Natural killer cell (primary cell): ENCODE measurements around the gene CD151. TPM values are rescaled to one million over a fixed set of nuclear protein-coding genes. Genes with fewer than 3 reads are reported as not detected.

Experiments
- ATAC-seq, 3 donors: fragments of 150-1000 bp in 2 of 3; fragments of 200-7000 bp in 1 of 3; cut with Tn5 transposase; 1 replicate in 1 of 3; 2 replicates in 2 of 3; pipeline ENCODE4 v1.10.0; 2021; ENCODE audit warnings: mild to moderate bottlenecking in 2 of 3, moderate library complexity in 2 of 3
- DNase-seq, 2 donors: peaks; one replicate each; pipeline versions ENCODE4 v3.0.0 to v3.0.0-alpha.2; 2013 to 2021; ENCODE audit warnings: mixed read lengths in 1 of 2
- H3K27ac ChIP-seq: one replicate; pipeline ENCODE4 v1.5.1; 2013; ENCODE audit warnings: mild to moderate bottlenecking, low read length
- H3K27me3 ChIP-seq: one replicate; pipeline ENCODE4 v1.6.1; 2013; ENCODE audit warnings: low read length; ENCODE audit not compliant: control insufficient read depth, insufficient read depth
- H3K36me3 ChIP-seq: one replicate; pipeline ENCODE4 v1.6.1; 2013; ENCODE audit warnings: low read length; ENCODE audit not compliant: control insufficient read depth, insufficient read depth
- H3K4me1 ChIP-seq: one replicate; pipeline ENCODE4 v1.6.1; 2013; ENCODE audit warnings: low read length; ENCODE audit not compliant: control insufficient read depth, insufficient read depth
- H3K4me3 ChIP-seq: one replicate; pipeline ENCODE4 v1.5.1; 2013; ENCODE audit warnings: low read length
- H3K9me3 ChIP-seq: one replicate; pipeline ENCODE4 v1.6.1; 2013; ENCODE audit warnings: low read length; ENCODE audit not compliant: control insufficient read depth, insufficient read depth
- H3K27ac Mint-ChIP-seq, 2 donors: one replicate each; pipeline ENCODE4 v1.8.0; 2022; ENCODE audit warnings: mild to moderate bottlenecking in 2 of 2, mixed read lengths in 2 of 2, moderate library complexity in 1 of 2
- H3K27me3 Mint-ChIP-seq, 2 donors: one replicate each; pipeline ENCODE4 v1.8.0; 2022; ENCODE audit warnings: low read depth in 2 of 2, mixed read lengths in 2 of 2
- H3K36me3 Mint-ChIP-seq: one replicate; pipeline ENCODE4 v1.8.0; 2022; ENCODE audit warnings: mixed read lengths
- H3K4me1 Mint-ChIP-seq, 2 donors: one replicate each; pipeline ENCODE4 v1.8.0; 2022; ENCODE audit warnings: mixed read lengths in 2 of 2
- H3K4me3 Mint-ChIP-seq: one replicate; pipeline ENCODE4 v1.8.0; 2022; ENCODE audit warnings: mild to moderate bottlenecking, moderate library complexity, mixed read lengths
- H3K9me3 Mint-ChIP-seq, 2 donors: one replicate each; pipeline ENCODE4 v1.8.0; 2022; ENCODE audit warnings: mixed read lengths in 2 of 2
- WGBS: methylation state at CpG from one replicate; pipeline ENCODE4 v1.1.7; 2013; ENCODE audit warnings: missing lambda C conversion rate; ENCODE audit not compliant: insufficient coverage; 5-methylcytosine and 5-hydroxymethylcytosine counted together
- intact Hi-C: fragments of 100-400 bp; cut with micrococcal nuclease; formaldehyde crosslinking; loops from one replicate; pipeline ENCODE4 v1.14.2; 2022
- total RNA-seq, 4 donors: library from RNA; stranded (reverse); fragments of 120-200 nt in 1 of 4; gene quantifications; one replicate each; pipeline versions ENCODE4 v1.2.3 to v1.2.4, GENCODE V29; 2013 to 2022
- TF ChIP-seq, protein P1 (sequence below): fragments of 200-600 bp; IDR thresholded peaks from one replicate; pipeline ENCODE4 v1.8.0; 2022; ENCODE audit warnings: antibody characterized with exemption

The CD151 gene
- 10 to 100 TPM; 40.9 to 68.3 (median 52.9) TPM for total RNA-seq
- 30.7 TPM for total RNA-seq (2013)

DNA sequence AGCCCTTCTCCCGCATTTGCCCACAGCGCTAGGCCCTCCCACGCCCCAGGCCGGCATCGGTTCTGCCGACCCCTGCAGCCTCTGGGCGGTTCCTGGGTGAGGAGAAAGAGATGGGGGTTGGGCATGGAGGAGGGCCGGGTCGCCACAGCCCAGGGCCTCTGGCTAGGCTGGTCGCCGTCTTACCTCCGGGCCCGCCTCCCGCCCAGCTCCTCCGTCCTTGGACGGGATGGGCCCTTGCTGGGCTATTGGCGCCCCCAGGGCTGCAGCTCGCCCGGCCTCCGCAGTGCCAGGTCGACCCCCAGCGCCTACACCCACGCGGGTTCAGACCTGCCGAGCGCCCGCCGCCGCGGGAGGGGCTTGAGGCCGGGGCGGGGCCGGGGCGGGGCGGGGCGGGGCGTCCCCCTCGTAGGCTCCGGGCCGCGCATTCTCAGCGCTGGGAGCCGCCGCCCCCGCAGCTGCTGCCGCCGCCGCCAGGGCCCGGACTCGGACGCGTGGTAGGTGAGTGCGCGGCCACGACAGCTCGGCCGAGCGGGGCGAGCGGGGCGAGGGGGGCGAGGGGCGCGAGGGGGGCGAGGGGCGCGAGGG is at the start of gene CD151:
TSS of gene CD151 (plus strand) at position 424 of the 585 bp plus-strand sequence. CDS start 3,118 bp downstream, outside the sequence.
- H3K4me3 Mint-ChIP-seq: peak within 1 kb of the TSS; percentile 81
- Histone ChIP-seq H3K4me1 (peaks cover 83% of the 10 kb centered on the region), H3K27me3 (peaks cover 19% of the 10 kb centered on the region), H3K9me3 (no peaks in the 10 kb centered on the region), H3K4me3 (peak within 1 kb of the TSS; percentile 23), H3K27ac (no peak within 1 kb of the TSS), H3K36me3 (no peaks in the 10 kb centered on the region)
- peak in 1 of 2 donors; percentile 76 for DNase-seq
- TF ChIP-seq, protein P1, sequence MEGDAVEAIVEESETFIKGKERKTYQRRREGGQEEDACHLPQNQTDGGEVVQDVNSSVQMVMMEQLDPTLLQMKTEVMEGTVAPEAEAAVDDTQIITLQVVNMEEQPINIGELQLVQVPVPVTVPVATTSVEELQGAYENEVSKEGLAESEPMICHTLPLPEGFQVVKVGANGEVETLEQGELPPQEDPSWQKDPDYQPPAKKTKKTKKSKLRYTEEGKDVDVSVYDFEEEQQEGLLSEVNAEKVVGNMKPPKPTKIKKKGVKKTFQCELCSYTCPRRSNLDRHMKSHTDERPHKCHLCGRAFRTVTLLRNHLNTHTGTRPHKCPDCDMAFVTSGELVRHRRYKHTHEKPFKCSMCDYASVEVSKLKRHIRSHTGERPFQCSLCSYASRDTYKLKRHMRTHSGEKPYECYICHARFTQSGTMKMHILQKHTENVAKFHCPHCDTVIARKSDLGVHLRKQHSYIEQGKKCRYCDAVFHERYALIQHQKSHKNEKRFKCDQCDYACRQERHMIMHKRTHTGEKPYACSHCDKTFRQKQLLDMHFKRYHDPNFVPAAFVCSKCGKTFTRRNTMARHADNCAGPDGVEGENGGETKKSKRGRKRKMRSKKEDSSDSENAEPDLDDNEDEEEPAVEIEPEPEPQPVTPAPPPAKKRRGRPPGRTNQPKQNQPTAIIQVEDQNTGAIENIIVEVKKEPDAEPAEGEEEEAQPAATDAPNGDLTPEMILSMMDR: no peak
- H3K4me1 Mint-ChIP-seq: peaks cover 4 to 41% of the 10 kb centered on the region in 2 donors
- peaks cover 8 to 32% of the 10 kb centered on the region in 2 donors for H3K27me3 Mint-ChIP-seq
- intact Hi-C loops: no loop called here
- H3K9me3 Mint-ChIP-seq: no peaks in the 10 kb centered on the region
- 3% methylated on average over 67 of the region's 67 CpGs for WGBS
- peak within 1 kb of the TSS in 1 of 2 donors; percentile 48 for H3K27ac Mint-ChIP-seq
- H3K36me3 Mint-ChIP-seq: no peaks in the 10 kb centered on the region
- peak; percentile 54 to 72 (median 60) for ATAC-seq

DNA sequence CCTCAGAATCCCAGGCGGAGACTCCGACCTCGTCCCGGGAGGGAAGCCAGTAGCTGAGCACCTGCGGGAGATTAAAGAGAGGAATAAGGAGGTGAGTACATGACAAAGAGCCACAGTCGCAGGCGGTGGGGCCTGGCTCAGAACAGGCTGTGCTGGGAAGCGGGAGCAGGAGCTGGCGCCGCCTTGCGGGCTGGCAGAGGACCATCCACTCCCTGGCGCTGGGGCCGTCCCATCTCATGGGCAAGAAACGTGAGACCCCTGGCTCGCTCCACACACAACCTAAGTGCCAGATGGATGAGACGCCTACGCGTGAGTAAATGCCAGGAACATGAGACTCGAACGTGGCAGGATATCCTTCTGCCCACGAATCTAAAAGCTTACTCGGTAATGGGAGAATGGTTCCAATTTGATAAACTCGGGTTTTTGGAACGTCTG is 49.2 kb upstream of the CD151 start:
- Histone ChIP-seq H3K36me3 (peaks cover 3% of the 10 kb centered on the region), H3K4me1 (peaks cover 18% of the 10 kb centered on the region), H3K4me3 (no peak overlapping the region), H3K27ac (no peak overlapping the region), H3K27me3 (no peaks in the 10 kb centered on the region), H3K9me3 (no peaks in the 10 kb centered on the region)
- intact Hi-C loops: no loop called here
- Mint-ChIP-seq H3K9me3 (no peaks in the 10 kb centered on the region), H3K27ac (no peak overlapping the region), H3K36me3 (no peaks in the 10 kb centered on the region), H3K27me3 (no peaks in the 10 kb centered on the region), H3K4me1 (peaks cover 0 to 6% of the 10 kb centered on the region in 2 donors), H3K4me3 (no peak overlapping the region)
- ATAC-seq: peak in 1 of 3 donors; percentile 47
- DNase-seq: peak in 1 of 2 donors; percentile 47
- 68% methylated on average over 24 of the region's 24 CpGs for WGBS
- TF ChIP-seq, protein P1: no peak

DNA sequence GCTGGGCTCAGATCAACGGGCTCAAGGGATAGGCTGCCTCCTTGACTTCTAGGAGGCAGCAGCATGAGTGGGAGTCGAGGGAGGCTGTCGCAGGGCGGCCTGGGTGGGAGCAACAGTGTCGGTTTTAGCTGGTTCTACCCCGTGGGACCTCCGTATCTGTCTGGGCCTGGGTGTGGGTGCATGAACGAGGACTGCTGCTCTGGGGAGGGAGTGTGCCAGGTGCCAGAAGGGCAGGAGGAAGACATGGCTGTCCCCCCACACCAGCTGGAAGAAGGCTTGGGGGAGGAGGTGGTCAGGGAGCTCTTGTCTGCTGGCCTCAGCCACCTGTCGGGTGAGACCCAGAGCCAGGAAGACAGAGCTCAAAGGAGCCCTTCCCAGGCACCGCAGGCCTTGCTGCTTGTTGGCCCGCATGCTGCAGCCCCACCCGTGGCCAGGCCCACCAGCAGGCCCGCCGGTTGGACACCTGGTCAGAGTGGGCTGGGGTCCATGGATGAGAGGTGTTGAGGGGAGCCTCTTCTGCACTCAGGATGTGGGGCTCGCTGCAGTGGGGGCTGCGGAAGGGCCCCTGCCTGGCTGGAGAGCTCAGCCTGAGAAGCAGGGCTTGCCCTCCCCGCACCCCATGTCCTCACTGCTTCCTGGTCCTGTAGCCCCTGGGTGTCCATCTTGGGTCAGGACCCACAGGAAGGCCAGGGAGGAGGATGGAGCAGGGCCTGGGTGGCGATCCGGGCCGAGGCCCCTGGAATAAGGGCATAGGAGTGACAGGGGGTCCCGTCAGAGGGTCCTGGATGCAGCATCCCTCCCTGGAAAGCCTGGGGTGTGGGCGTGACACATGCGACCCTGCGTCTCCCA is 46.3 kb upstream of the CD151 start:
- WGBS: 88% methylated on average over 24 of the region's 24 CpGs
- H3K9me3 Mint-ChIP-seq: no peaks in the 10 kb centered on the region
- no peak overlapping the region for H3K4me3 Mint-ChIP-seq
- DNase-seq: no peak
- no peak overlapping the region for H3K27ac ChIP-seq
- intact Hi-C loops: no loop called here
- no peaks in the 10 kb centered on the region for H3K9me3 ChIP-seq
- H3K36me3 Mint-ChIP-seq: no peaks in the 10 kb centered on the region
- TF ChIP-seq, protein P1: no peak
- H3K4me1 ChIP-seq: peaks cover 17% of the 10 kb centered on the region
- no peaks in the 10 kb centered on the region for H3K27me3 Mint-ChIP-seq
- no peak overlapping the region for H3K27ac Mint-ChIP-seq
- H3K4me3 ChIP-seq: no peak overlapping the region
- peaks cover 8% of the 10 kb centered on the region for H3K27me3 ChIP-seq
- no peak for ATAC-seq
- H3K4me1 Mint-ChIP-seq: peaks cover 0 to 6% of the 10 kb centered on the region in 2 donors
- H3K36me3 ChIP-seq: peaks cover 4% of the 10 kb centered on the region
